ENCODE measurements around the gene POLD2. TPM values are rescaled to one million over a fixed set of nuclear protein-coding genes. Genes with fewer than 3 reads are reported as not detected.

The POLD2 gene
- total RNA-seq, 1 donor from 2014 or later, result 103 TPM

DNA sequence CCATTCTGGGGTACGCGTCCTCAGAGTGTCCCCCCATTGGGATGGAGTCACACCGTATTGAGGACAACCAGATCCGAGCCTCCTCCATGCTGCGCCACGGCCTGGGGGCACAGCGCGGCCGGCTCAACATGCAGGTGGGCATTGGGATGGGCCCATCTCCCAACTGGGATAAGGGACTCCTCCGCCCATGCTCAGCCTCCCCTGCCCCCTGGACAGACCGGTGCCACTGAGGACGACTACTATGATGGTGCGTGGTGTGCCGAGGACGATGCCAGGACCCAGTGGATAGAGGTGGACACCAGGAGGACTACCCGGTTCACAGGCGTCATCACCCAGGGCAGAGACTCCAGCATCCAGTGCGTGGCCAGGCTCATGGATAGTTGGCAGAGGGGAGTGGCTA, 13.4 kb downstream of the POLD2 start:
- Histone ChIP-seq H3K36me3 (ENCODE audit: control insufficient read depth, insufficient read depth, low read length) (peaks cover 1% of the 10 kb centered on the region), H3K27me3 (ENCODE audit: control insufficient read depth, insufficient read depth, low read length) (no peaks in the 10 kb centered on the region), H3K4me3 (ENCODE audit: low read depth, low read length) (no peak overlapping the region)
- DNase-seq (ENCODE audit: low read depth) (no peak), FAIRE-seq (no peak)
- TF ChIP-seq, protein P1, sequence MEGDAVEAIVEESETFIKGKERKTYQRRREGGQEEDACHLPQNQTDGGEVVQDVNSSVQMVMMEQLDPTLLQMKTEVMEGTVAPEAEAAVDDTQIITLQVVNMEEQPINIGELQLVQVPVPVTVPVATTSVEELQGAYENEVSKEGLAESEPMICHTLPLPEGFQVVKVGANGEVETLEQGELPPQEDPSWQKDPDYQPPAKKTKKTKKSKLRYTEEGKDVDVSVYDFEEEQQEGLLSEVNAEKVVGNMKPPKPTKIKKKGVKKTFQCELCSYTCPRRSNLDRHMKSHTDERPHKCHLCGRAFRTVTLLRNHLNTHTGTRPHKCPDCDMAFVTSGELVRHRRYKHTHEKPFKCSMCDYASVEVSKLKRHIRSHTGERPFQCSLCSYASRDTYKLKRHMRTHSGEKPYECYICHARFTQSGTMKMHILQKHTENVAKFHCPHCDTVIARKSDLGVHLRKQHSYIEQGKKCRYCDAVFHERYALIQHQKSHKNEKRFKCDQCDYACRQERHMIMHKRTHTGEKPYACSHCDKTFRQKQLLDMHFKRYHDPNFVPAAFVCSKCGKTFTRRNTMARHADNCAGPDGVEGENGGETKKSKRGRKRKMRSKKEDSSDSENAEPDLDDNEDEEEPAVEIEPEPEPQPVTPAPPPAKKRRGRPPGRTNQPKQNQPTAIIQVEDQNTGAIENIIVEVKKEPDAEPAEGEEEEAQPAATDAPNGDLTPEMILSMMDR (IDR thresholded peaks at IDR 0.05; ENCODE audit: insufficient read depth, low read length, severe bottlenecking), result no peak

DNA sequence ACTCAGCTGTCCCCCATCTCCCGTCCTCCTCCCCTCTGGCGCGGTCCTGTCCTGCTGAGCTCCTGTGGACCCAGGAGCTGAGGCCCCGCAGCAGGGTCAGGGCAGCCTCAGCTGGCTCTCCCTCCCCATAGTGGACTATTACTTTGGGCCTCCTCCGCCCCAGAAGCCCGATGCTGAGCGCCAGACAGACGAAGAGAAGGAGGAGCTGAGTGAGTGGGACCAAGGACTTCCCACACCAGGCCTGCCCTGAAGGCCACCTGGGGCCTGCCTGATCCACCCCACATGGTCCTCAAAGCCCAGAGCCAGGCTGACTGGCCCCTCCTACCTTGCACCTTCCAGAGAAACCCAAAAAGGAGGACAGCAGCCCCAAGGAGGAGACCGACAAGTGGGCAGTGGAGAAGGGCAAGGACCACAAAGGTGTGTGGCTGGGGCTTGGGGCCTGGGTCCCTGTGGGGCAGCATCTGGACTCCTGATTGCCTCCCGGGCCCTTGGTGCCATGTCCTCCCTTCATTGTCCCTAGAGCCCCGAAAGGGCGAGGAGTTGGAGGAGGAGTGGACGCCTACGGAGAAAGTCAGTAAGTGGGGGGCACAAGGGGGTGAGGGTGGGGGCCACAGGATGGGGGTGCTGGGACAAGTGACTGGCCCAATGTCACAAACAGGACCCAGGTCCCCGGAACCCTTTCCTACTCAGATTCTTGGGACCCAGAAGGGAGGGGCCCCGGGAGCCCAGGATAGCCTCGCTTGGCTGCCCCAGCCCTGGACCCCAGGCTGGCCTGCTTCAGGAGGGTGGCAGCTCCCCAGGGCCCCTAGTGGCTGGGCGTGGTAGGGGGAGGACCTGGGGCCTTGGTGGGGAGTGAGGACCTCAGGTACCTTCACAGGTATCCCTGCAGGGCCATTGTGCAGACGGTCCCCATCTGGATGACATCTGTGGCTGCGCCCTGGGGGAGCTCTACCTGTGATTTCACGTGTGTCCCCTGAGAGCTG, 14.3 kb downstream of the POLD2 start:
- no peak overlapping the region for H3K4me3 ChIP-seq (ENCODE audit: low read depth, low read length)
- DNase-seq (ENCODE audit: low read depth) (no peak), FAIRE-seq (no peak)
- TF ChIP-seq, protein P1 (IDR thresholded peaks at IDR 0.05; ENCODE audit: insufficient read depth, low read length, severe bottlenecking), result no peak
- H3K36me3 ChIP-seq (ENCODE audit: control insufficient read depth, insufficient read depth, low read length), result no peaks in the 10 kb centered on the region
- no peaks in the 10 kb centered on the region for H3K27me3 ChIP-seq (ENCODE audit: control insufficient read depth, insufficient read depth, low read length)

- H3K4me3 ChIP-seq (ENCODE audit: low read depth, low read length), result no peak overlapping the region
- TF ChIP-seq, protein P1 (IDR thresholded peaks at IDR 0.05; ENCODE audit: insufficient read depth, low read length, severe bottlenecking), result no peak
- H3K36me3 ChIP-seq (ENCODE audit: control insufficient read depth, insufficient read depth, low read length), result no peaks in the 10 kb centered on the region
- DNase-seq (ENCODE audit: low read depth) (no peak), FAIRE-seq (no peak)
- no peaks in the 10 kb centered on the region for H3K27me3 ChIP-seq (ENCODE audit: control insufficient read depth, insufficient read depth, low read length)
Observed at GRCh38 chr7:44107961-44108767, 15.2 kb downstream of the POLD2 start.

DNA sequence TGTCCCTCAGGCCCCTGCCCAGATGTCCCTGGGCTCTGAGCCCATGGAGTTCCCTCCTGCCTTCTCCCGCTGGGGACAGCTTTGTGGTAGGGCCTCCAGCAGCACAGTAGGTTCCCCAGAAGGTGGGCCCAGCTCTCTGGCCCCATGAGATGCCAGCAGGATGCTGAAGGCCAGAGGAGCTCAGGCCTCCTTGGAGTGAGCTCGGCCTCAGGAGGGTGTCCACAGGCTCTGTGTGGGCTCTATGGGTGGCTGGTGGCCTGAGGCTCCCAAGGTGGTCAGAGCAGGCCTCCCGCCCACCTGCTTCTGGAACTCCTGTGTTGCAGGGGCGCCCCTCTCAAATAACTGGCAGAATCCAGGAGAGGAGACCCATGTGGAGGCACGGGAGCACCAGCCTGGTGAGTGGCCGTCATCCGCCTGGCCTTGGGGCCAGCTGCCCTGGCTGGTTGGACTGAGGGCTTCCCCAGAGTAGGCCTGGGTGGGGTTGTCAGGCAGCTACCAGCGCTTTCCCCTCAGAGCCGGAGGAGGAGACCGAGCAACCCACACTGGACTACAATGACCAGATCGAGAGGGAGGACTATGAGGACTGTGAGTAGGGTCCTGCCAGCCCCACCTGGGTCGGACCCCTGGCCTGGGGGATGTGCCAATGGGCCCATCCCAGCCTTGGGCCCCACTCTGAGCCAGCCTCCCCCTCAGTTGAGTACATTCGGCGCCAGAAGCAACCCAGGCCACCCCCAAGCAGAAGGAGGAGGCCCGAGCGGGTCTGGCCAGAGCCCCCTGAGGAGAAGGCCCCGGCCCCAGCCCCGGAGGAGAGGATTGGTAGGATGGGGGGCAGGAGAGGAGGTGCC, 16.0 kb downstream of the POLD2 start:
- DNase-seq (ENCODE audit: low read depth) (no peak), FAIRE-seq (no peak)
- TF ChIP-seq, protein P1 (IDR thresholded peaks at IDR 0.05; ENCODE audit: insufficient read depth, low read length, severe bottlenecking), result no peak
- Histone ChIP-seq H3K36me3 (ENCODE audit: control insufficient read depth, insufficient read depth, low read length) (no peaks in the 10 kb centered on the region), H3K4me3 (ENCODE audit: low read depth, low read length) (no peak overlapping the region), H3K27me3 (ENCODE audit: control insufficient read depth, insufficient read depth, low read length) (no peaks in the 10 kb centered on the region)

DNA sequence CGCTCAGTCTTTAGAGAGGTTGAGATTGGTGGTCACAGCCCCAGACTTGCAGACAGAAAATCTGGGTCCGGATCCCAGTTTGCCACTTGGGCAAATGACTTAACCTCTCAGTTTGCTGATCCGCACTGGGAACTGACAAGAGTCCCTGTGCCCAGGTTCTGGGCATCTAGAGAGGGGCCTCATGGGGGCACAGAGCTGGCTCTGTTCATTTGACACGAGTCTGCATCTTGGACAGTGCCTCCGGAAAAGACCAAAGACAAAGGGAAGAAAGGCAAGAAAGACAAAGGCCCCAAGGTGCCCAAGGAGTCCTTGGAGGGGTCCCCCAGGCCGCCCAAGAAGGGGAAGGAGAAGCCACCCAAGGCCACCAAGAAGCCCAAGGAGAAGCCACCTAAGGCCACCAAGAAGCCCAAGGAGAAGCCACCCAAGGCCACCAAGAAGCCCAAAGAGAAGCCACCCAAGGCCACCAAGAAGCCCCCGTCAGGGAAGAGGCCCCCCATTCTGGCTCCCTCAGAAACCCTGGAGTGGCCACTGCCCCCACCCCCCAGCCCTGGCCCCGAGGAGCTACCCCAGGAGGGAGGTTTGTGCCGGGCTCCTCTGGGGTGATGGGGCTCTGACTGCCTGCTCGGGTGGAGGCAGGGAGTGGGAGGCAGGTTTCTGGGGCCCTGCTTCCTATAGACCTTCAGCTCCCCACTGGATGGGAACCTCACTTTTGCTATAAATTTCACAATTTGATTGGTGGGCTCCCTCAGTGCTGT, 16.9 kb downstream of the POLD2 start:
- FAIRE-seq, result no peak
- Histone ChIP-seq H3K4me3 (ENCODE audit: low read depth, low read length) (no peak overlapping the region), H3K27me3 (ENCODE audit: control insufficient read depth, insufficient read depth, low read length) (no peaks in the 10 kb centered on the region), H3K36me3 (ENCODE audit: control insufficient read depth, insufficient read depth, low read length) (no peaks in the 10 kb centered on the region)
- DNase-seq (ENCODE audit: low read depth), result no peak
- TF ChIP-seq, protein P1 (IDR thresholded peaks at IDR 0.05; ENCODE audit: insufficient read depth, low read length, severe bottlenecking), result no peak

Data from bronchial epithelial cell (primary cell).